Ishikawa (cell line): Measurements from ENCODE around the gene VAMP4.

Experiments
- CEBPB ChIP-seq: IDR thresholded peaks from 2 replicates; pipeline ENCODE4 v1.6.1; 2012
- CREB1 ChIP-seq: IDR thresholded peaks from 2 replicates; pipeline ENCODE4 v1.6.1; 2012; ENCODE audit warnings: low read depth
- EP300 ChIP-seq: IDR thresholded peaks from 2 replicates; pipeline ENCODE4 v1.6.1; 2012; ENCODE audit warnings: borderline replicate concordance

DNA sequence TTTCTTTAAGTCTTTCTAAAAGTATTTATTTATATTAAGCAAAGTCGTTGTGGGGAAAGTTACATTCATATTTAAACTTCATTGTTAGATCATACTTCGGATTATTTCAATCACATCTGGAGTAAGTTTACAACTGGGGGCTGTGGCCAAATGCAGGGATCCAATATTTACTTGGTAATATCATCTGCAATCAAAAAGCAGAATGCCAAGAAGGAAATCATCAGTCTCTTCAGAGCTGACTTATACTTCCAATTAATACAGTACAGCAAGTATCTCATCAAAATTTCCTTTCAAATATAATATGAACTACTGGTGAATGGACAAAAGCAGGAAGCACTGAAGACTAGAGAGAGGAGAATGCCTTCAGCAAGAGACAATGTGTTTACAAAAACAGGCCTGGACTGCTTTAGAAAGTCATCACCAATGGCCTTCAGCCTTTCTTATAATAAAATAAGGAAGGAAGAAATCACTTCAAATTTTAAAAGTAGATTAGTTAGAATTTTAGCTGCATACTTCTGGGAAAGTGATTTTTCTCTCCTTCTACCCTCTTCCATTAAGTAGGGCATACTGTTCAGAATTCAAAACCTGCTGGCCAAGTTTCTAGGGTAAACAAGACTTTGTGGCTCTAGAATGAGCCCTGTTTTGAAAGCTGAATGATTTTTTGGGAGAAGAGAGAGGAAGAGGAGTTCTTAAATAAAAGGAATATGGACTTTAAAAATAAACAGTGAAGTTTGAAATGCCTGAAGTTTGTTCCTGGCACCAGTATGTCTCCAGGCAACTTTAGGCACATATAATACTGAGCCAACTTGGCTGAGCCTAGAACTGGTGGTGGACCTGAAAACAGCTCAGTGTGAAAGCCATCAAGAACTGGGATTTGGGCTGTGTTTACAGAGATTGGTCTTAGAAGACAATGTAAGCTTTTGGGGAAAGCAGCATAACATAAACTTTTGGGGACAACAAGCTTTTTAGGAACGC is 67.1 kb downstream of the VAMP4 start:
- TF ChIP-seq CREB1 = no peak
- TF ChIP-seq CEBPB = no peak
- no peak for TF ChIP-seq EP300
